Lower leg skin (tissue), 3 donors: ENCODE measurements around the gene RABGGTA.

Experiments
- POLR2A ChIP-seq, 2 donors: fragments of 450-650 bp; IDR thresholded peaks; one replicate each; pipeline ENCODE4 v1.6.1; 2016 to 2017; ENCODE audit warnings: antibody characterized with exemption in 2 of 2, mild to moderate bottlenecking in 1 of 2, moderate library complexity in 1 of 2
- TF ChIP-seq, protein P1 (sequence below), 3 donors: fragments of 450-650 bp; IDR thresholded peaks; one replicate each; pipeline ENCODE4 v1.5.1; 2016; ENCODE audit warnings: antibody characterized with exemption in 3 of 3, mild to moderate bottlenecking in 3 of 3, moderate library complexity in 2 of 3

DNA sequence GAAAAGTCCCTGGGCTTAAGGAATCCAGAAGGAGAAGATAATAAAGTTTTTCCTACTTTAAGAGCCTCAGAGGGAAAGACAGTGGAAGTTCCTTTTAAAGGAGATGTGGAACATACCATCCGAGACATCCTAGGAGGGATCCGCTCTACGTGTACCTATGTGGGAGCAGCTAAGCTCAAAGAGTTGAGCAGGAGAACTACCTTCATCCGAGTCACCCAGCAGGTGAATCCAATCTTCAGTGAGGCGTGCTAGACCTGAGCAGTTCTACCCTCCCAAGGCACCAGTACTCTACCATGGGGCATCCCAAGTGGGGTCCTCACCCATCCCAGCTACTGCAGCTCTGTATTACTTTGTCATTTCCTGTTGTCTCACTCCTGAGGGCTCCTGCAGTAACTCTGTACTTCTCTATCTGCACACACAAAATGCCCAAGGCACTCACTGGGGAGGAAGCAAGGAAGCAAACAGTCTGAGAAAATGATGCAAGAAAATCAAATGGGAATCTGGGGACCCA is 32.8 kb downstream of the RABGGTA start:
- TF ChIP-seq POLR2A (IDR thresholded peaks at IDR 0.05): no peak
- TF ChIP-seq, protein P1, sequence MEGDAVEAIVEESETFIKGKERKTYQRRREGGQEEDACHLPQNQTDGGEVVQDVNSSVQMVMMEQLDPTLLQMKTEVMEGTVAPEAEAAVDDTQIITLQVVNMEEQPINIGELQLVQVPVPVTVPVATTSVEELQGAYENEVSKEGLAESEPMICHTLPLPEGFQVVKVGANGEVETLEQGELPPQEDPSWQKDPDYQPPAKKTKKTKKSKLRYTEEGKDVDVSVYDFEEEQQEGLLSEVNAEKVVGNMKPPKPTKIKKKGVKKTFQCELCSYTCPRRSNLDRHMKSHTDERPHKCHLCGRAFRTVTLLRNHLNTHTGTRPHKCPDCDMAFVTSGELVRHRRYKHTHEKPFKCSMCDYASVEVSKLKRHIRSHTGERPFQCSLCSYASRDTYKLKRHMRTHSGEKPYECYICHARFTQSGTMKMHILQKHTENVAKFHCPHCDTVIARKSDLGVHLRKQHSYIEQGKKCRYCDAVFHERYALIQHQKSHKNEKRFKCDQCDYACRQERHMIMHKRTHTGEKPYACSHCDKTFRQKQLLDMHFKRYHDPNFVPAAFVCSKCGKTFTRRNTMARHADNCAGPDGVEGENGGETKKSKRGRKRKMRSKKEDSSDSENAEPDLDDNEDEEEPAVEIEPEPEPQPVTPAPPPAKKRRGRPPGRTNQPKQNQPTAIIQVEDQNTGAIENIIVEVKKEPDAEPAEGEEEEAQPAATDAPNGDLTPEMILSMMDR (IDR thresholded peaks at IDR 0.05): no peak
